HCT116 (cell line): ENCODE results near the gene FAT2. TPM values are rescaled to one million over a fixed set of nuclear protein-coding genes. Genes with fewer than 3 reads are reported as not detected.

Experiments
- ATAC-seq: fragments of 200-7000 bp; cut with Tn5 transposase; 2 replicates; pipeline ENCODE4 v1.9.1; 2020; ENCODE audit warnings: mild to moderate bottlenecking, moderate library complexity
- BruUV-seq: library from RNA; stranded (reverse); fragments of 400-500 nt; replicated peaks from 2 replicates; lab custom pipeline; 2021; lab: Mats Ljungman, UMichigan
- CTCF ChIA-PET: fragments of 300-600 bp; sonication (Branson Sonifier 250); formaldehyde crosslinking; loops from one replicate; lab custom pipeline; 2021; ENCODE audit warnings: antibody characterized with exemption; lab: Charles Lee
- POLR2A ChIA-PET: fragments of 300-600, 350-600 bp; sonication (Branson Sonifier 250); formaldehyde crosslinking; loops from one replicate; lab custom pipeline; 2021; ENCODE audit warnings: antibody characterized with exemption; lab: Charles Lee
- RAD21 ChIA-PET, 2 experiments: fragments of 300-600 bp; sonication (Branson Sonifier 250); formaldehyde crosslinking; loops; one replicate each; lab custom pipeline; 2023; ENCODE audit warnings: low total read pairs in 2 of 2; ENCODE audit not compliant: uncharacterized antibody in 2 of 2, unreplicated experiment in 2 of 2, low non-redundant PET in 1 of 2; lab: Charles Lee
- DNase-seq: peaks from one replicate; pipeline ENCODE4 v3.0.0-alpha.2; 2010; ENCODE audit warnings: low read depth, low spot score
- H2AFZ ChIP-seq: fragments of 200-600 bp; shearing (Covaris generic), sonication (generic); 2 replicates; pipeline ENCODE4 v1.6.1; 2017; ENCODE audit warnings: low read depth, mixed run types, mixed read lengths, antibody characterized with exemption, low read length; ENCODE audit not compliant: poor library complexity, severe bottlenecking
- H3K27ac ChIP-seq: 2 replicates; pipeline ENCODE4 v1.5.1; 2012; ENCODE audit warnings: low read depth, low read length
- H3K27me3 ChIP-seq: fragments of 200-600 bp; sonication (generic); 2 replicates; pipeline ENCODE4 v1.6.1; 2016; ENCODE audit warnings: mixed run types, low read length, mixed read lengths; ENCODE audit not compliant: insufficient read depth
- H3K36me3 ChIP-seq, 2 experiments: fragments of 200-500 bp in 1 of 2; fragments of 200-600 bp in 1 of 2; sonication (Bioruptor generic) in 1 of 2; sonication (generic) in 1 of 2; 2 replicates each; pipeline versions ENCODE4 v1.5.1 to v1.6.1; 2014 to 2016; ENCODE audit warnings: low read length in 2 of 2, inconsistent platforms in 1 of 2, mixed read lengths in 1 of 2, mixed run types in 1 of 2; ENCODE audit not compliant: insufficient read depth in 2 of 2, control insufficient read depth in 1 of 2
- H3K4me1 ChIP-seq, 2 experiments: fragments of 200-600 bp in 1 of 2; sonication (generic) in 1 of 2; 2 replicates each; pipeline versions ENCODE4 v1.5.1 to v1.6.1; 2012 to 2017; ENCODE audit warnings: low read length in 2 of 2, inconsistent platforms in 1 of 2, mild to moderate bottlenecking in 1 of 2, mixed read lengths in 1 of 2, mixed run types in 1 of 2, moderate library complexity in 1 of 2; ENCODE audit not compliant: insufficient read depth in 2 of 2, control insufficient read depth in 1 of 2
- H3K4me2 ChIP-seq: fragments of 200-600 bp; sonication (generic); 2 replicates; pipeline ENCODE4 v1.6.1; 2017; ENCODE audit warnings: mixed run types, low read length, mixed read lengths
- H3K4me3 ChIP-seq, 2 experiments: fragments of 200-600 bp in 1 of 2; sonication (generic) in 1 of 2; replicated peaks in 1 of 2; 2 replicates each; pipeline ENCODE4 v1.5.1; 2011 to 2016; ENCODE audit warnings: low read length in 2 of 2, control low read depth in 1 of 2, low read depth in 1 of 2, mild to moderate bottlenecking in 1 of 2, mixed read lengths in 1 of 2, mixed run types in 1 of 2
- H3K79me2 ChIP-seq: fragments of 200-600 bp; sonication (generic); 2 replicates; pipeline ENCODE4 v1.6.1; 2017; ENCODE audit warnings: mild to moderate bottlenecking, mixed run types, low read length, moderate library complexity, mixed read lengths; ENCODE audit not compliant: insufficient read depth
- H3K9ac ChIP-seq: fragments of 200-600 bp; sonication (generic); 2 replicates; pipeline ENCODE4 v1.6.1; 2016; ENCODE audit warnings: low read length, mixed read lengths
- H3K9me2 ChIP-seq: fragments of 200-600 bp; sonication (generic), shearing (Covaris generic); 2 replicates; pipeline ENCODE4 v1.6.1; 2017; ENCODE audit warnings: mixed run types, mild to moderate bottlenecking, moderate library complexity; ENCODE audit not compliant: insufficient read depth
- H3K9me3 ChIP-seq, 2 experiments: fragments of 200-500 bp in 1 of 2; fragments of 200-600 bp in 1 of 2; sonication (Bioruptor generic) in 1 of 2; sonication (generic) in 1 of 2; 2 replicates each; pipeline ENCODE4 v1.6.1; 2014 to 2017; ENCODE audit warnings: low read length in 2 of 2, mixed read lengths in 2 of 2, inconsistent platforms in 1 of 2, low read depth in 1 of 2, mild to moderate bottlenecking in 1 of 2, mixed run types in 1 of 2, moderate library complexity in 1 of 2; ENCODE audit not compliant: control insufficient read depth in 1 of 2, insufficient read depth in 1 of 2
- H4K20me1 ChIP-seq: fragments of 200-600 bp; sonication (generic), shearing (Covaris generic); 2 replicates; pipeline ENCODE4 v1.6.1; 2017; ENCODE audit warnings: mixed run types, mild to moderate bottlenecking, moderate library complexity; ENCODE audit not compliant: insufficient read depth
- EGR1 ChIP-seq: IDR thresholded peaks from 2 replicates; pipeline ENCODE4 v1.6.1; 2012; ENCODE audit warnings: low read depth
- EZH2 ChIP-seq: fragments of 200-600 bp; sonication (generic); IDR thresholded peaks from 2 replicates; pipeline ENCODE4 v1.6.1; 2017; ENCODE audit warnings: antibody characterized with exemption, mixed run types
- EZH2phosphoT487 ChIP-seq: fragments of 200-600 bp; IDR thresholded peaks from 2 replicates; pipeline ENCODE4 v1.6.1; 2018; ENCODE audit warnings: antibody characterized with exemption, borderline replicate concordance
- FOSL1 ChIP-seq: IDR thresholded peaks from 2 replicates; pipeline ENCODE4 v1.6.1; 2012; ENCODE audit warnings: low read depth
- JUND ChIP-seq: IDR thresholded peaks from 2 replicates; pipeline ENCODE4 v1.6.1; 2012
- POLR2A ChIP-seq: IDR thresholded peaks from 2 replicates; pipeline ENCODE4 v1.7.0; 2011; ENCODE audit warnings: borderline replicate concordance; ENCODE audit not compliant: insufficient read depth, insufficient read length; ENCODE audit errors: extremely low read depth
- RAD21 ChIP-seq: IDR thresholded peaks from 2 replicates; pipeline ENCODE4 v1.6.1; 2012; ENCODE audit warnings: low read depth, mild to moderate bottlenecking
- SP1 ChIP-seq: IDR thresholded peaks from 2 replicates; pipeline ENCODE4 v1.6.1; 2012; ENCODE audit warnings: low read depth
- SRF ChIP-seq: IDR thresholded peaks from 2 replicates; pipeline ENCODE4 v1.6.1; 2012; ENCODE audit warnings: low read depth
- TCF7L2 ChIP-seq: IDR thresholded peaks from 2 replicates; pipeline ENCODE4 v1.7.0; 2011; ENCODE audit warnings: borderline replicate concordance, inconsistent platforms; ENCODE audit not compliant: insufficient read depth, insufficient read length; ENCODE audit errors: extremely low read depth
- YY1 ChIP-seq: IDR thresholded peaks from 2 replicates; pipeline ENCODE4 v1.6.1; 2011; ENCODE audit warnings: low read length, low read depth, moderate library complexity, mild to moderate bottlenecking; ENCODE audit not compliant: insufficient replicate concordance; ENCODE audit errors: extremely low read depth
- ZNF274 ChIP-seq: fragments of 200-500 bp; sonication (Bioruptor generic); IDR thresholded peaks from 2 replicates; pipeline ENCODE4 v1.6.1; 2014; ENCODE audit warnings: mild to moderate bottlenecking, low read depth, low read length, inconsistent platforms
- intact Hi-C: fragments of 100-400 bp; cut with micrococcal nuclease; formaldehyde crosslinking; loops from 2 replicates; pipeline ENCODE4 v1.10.0; 2022
- total RNA-seq: library from RNA; stranded (reverse); gene quantifications from one replicate; pipeline ENCODE4 v1.2.1, GENCODE V29; 2021; ENCODE audit not compliant: unreplicated experiment
- TF ChIP-seq, protein P1 (sequence below): IDR thresholded peaks from 2 replicates; pipeline ENCODE4 v1.6.1; 2012
- TF ChIP-seq, protein P2 (sequence below): IDR thresholded peaks from 2 replicates; pipeline ENCODE4 v1.6.1; 2011; ENCODE audit warnings: mild to moderate bottlenecking, low read length, moderate library complexity; ENCODE audit not compliant: insufficient replicate concordance; ENCODE audit errors: extremely low read depth
- TF ChIP-seq, protein P3 (sequence below): IDR thresholded peaks from 2 replicates; pipeline ENCODE4 v1.6.1; 2012

The FAT2 gene
- total RNA-seq, 1 experiment from 2014 or later, result 0.05 TPM

DNA sequence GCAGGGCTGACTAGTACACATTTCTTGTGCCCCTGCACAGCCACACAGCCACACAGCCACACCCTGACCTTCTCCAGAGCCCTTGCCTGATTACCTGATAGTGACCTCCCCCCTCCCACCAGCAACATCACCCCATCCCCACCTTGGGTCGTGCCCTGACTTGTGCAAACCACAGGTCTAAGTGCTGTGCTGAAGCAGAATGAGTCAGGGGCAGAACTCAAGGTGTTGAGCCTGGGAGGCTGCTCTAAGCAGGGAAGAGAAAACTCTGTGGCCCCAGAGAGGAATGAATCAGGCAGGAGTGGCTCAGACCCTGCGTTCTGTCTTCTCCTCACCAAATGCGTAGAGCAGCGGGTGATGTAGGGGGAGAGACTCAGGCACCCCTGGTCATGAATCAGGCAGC, 24.3 kb upstream of the FAT2 start:
- RAD21 ChIA-PET, result no interaction called here
- CTCF ChIA-PET, result no interaction called here
- Histone ChIP-seq H3K4me3 (no peak overlapping the region), H3K9me3 (no peaks in the 10 kb centered on the region), H3K4me2 (peak overlapping the region; percentile 19; the same call in 1 of the 2 replicates), H3K27me3 (peaks cover 4% of the 10 kb centered on the region; the same call in 1 of the 2 replicates), H4K20me1 (no peaks in the 10 kb centered on the region), H3K36me3 (no peaks in the 10 kb centered on the region), H3K9me2 (no peaks in the 10 kb centered on the region), H3K27ac (no peak overlapping the region), H3K4me1 (peaks cover 32 to 52% of the 10 kb centered on the region in 2 experiments), H3K79me2 (no peaks in the 10 kb centered on the region), H2AFZ (no peak overlapping the region), H3K9ac (no peak overlapping the region)
- no TSS peak for BruUV-seq
- TF ChIP-seq YY1, result no peak
- TF ChIP-seq RAD21, result no peak
- TF ChIP-seq, protein P1, sequence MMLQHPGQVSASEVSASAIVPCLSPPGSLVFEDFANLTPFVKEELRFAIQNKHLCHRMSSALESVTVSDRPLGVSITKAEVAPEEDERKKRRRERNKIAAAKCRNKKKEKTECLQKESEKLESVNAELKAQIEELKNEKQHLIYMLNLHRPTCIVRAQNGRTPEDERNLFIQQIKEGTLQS, result no peak
- TF ChIP-seq EGR1, result no peak
- TF ChIP-seq EZH2, result no peak
- no peak for TF ChIP-seq SP1
- TF ChIP-seq ZNF274, result no peak
- TF ChIP-seq, protein P2, sequence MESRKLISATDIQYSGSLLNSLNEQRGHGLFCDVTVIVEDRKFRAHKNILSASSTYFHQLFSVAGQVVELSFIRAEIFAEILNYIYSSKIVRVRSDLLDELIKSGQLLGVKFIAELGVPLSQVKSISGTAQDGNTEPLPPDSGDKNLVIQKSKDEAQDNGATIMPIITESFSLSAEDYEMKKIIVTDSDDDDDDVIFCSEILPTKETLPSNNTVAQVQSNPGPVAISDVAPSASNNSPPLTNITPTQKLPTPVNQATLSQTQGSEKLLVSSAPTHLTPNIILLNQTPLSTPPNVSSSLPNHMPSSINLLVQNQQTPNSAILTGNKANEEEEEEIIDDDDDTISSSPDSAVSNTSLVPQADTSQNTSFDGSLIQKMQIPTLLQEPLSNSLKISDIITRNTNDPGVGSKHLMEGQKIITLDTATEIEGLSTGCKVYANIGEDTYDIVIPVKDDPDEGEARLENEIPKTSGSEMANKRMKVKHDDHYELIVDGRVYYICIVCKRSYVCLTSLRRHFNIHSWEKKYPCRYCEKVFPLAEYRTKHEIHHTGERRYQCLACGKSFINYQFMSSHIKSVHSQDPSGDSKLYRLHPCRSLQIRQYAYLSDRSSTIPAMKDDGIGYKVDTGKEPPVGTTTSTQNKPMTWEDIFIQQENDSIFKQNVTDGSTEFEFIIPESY, result no peak
- TF ChIP-seq JUND, result no peak
- TF ChIP-seq POLR2A, result no peak
- TF ChIP-seq SRF, result no peak
- TF ChIP-seq FOSL1, result no peak
- TF ChIP-seq, protein P3, sequence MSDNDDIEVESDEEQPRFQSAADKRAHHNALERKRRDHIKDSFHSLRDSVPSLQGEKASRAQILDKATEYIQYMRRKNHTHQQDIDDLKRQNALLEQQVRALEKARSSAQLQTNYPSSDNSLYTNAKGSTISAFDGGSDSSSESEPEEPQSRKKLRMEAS, result no peak
- no peak for TF ChIP-seq TCF7L2
- TF ChIP-seq EZH2phosphoT487, result no peak
- POLR2A ChIA-PET, result no interaction called here
- intact Hi-C loops, result no loop called here
- ATAC-seq (peak; percentile 41; the same call in 1 of the 2 replicates), DNase-seq (no peak)
